Activated CD4-positive, alpha-beta T cell treated with anti-CD3 and anti-CD28 coated beads, Interleukin-2, amount 50 U/mL, for 1 hour (primary cell): ENCODE measurements around the gene RRAS.
A peak's percentile ranks its signal among the peaks of the same experiment; 100 is the strongest.

Source experiments
- DNase-seq: peaks from one replicate; pipeline ENCODE4 v3.0.0-alpha.2; 2020

The RRAS gene

GRCh38 chr19:49593233-49594113, 46.5 kb downstream of the RRAS start:
- DNase-seq: peak; percentile 93

- DNase-seq: no peak
These were observed 47.3 kb downstream of the RRAS start for GRCh38 chr19:49592486-49593232.

GRCh38 chr19:49591731-49592485, 48.0 kb downstream of the RRAS start:
- peak; percentile 40 for DNase-seq

- DNase-seq: peak; percentile 56
These were observed 48.8 kb downstream of the RRAS start, which contains the start of gene PRR12 for GRCh38 chr19:49590971-49591730. Gene PRR12 (plus strand): TSS chr19:49591182. CDS start chr19:49591655, 473 bp downstream.

GRCh38 chr19:49590071-49590970, 49.6 kb downstream of the RRAS start:
- peak; percentile 91 for DNase-seq

GRCh38 chr19:49589502-49589905, 50.4 kb downstream of the RRAS start:
- no peak for DNase-seq

- peak; percentile 42 for DNase-seq
These were observed 51.4 kb downstream of the RRAS start for GRCh38 chr19:49588365-49589122.

GRCh38 chr19:49587227-49587626, 52.7 kb downstream of the RRAS start:
- DNase-seq: no peak
